Kidney epithelial cell (primary cell): ENCODE results near the gene ABLIM2. TPM values are rescaled to one million over a fixed set of nuclear protein-coding genes. Genes with fewer than 3 reads are reported as not detected.

Experiments
- DNase-seq: peaks from one replicate; pipeline ENCODE4 v3.0.0-alpha.2; 2010; ENCODE audit warnings: low read depth
- H3K27me3 ChIP-seq: 2 replicates; pipeline ENCODE4 v1.6.0; 2011; ENCODE audit warnings: low read length; ENCODE audit not compliant: control insufficient read depth, insufficient read depth
- H3K36me3 ChIP-seq: 2 replicates; pipeline ENCODE4 v1.5.1; 2011; ENCODE audit warnings: low read length; ENCODE audit not compliant: control insufficient read depth, insufficient read depth
- H3K4me3 ChIP-seq: 2 replicates; pipeline ENCODE4 v1.5.1; 2011; ENCODE audit warnings: low read depth, mild to moderate bottlenecking, control low read depth, low read length
- total RNA-seq: library from RNA; depleted of rRNA; stranded (reverse); fragments of >200 nt; gene quantifications from 2 replicates; pipeline ENCODE4 v1.2.3, GENCODE V29; 2015
- TF ChIP-seq, protein P1 (sequence below): IDR thresholded peaks from 2 replicates; pipeline ENCODE4 v1.5.1; 2011; ENCODE audit warnings: mild to moderate bottlenecking, moderate library complexity, low read length, control low read depth, inconsistent platforms; ENCODE audit not compliant: insufficient read depth, poor library complexity, severe bottlenecking

Gene ABLIM2
- total RNA-seq, 1 donor from 2014 or later, result 1.3 TPM

DNA sequence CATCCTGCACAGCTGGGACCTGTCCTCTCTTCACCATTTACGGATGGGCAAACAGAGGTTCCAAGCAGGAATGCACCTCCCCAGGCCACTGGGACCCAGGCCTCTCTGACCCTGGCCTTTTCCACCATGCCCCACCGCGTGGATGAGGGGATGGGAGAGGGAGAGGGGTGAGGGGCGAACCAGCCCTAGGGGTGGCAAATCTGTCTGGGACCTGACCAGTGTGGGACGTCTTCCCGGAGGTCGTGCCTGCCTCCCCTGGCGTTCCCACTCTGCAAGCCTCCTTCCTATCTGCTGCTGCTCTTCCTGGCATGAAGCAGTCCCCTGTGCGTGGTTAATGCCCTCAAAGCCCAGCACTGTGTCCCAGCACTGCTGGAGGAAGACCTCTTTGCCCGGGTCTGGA is 35.9 kb downstream of the ABLIM2 start:
- TF ChIP-seq, protein P1, sequence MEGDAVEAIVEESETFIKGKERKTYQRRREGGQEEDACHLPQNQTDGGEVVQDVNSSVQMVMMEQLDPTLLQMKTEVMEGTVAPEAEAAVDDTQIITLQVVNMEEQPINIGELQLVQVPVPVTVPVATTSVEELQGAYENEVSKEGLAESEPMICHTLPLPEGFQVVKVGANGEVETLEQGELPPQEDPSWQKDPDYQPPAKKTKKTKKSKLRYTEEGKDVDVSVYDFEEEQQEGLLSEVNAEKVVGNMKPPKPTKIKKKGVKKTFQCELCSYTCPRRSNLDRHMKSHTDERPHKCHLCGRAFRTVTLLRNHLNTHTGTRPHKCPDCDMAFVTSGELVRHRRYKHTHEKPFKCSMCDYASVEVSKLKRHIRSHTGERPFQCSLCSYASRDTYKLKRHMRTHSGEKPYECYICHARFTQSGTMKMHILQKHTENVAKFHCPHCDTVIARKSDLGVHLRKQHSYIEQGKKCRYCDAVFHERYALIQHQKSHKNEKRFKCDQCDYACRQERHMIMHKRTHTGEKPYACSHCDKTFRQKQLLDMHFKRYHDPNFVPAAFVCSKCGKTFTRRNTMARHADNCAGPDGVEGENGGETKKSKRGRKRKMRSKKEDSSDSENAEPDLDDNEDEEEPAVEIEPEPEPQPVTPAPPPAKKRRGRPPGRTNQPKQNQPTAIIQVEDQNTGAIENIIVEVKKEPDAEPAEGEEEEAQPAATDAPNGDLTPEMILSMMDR, result no peak
- no peak for DNase-seq
- H3K27me3 ChIP-seq, result peaks cover 18% of the 10 kb centered on the region
- no peak overlapping the region for H3K4me3 ChIP-seq
- H3K36me3 ChIP-seq, result no peaks in the 10 kb centered on the region

GRCh38 chr4:8121292-8122015 is 37.2 kb downstream of the ABLIM2 start:
- Histone ChIP-seq H3K36me3 (no peaks in the 10 kb centered on the region), H3K27me3 (peaks cover 18% of the 10 kb centered on the region), H3K4me3 (no peak overlapping the region)
- no peak for DNase-seq
- TF ChIP-seq, protein P1, result no peak

DNA sequence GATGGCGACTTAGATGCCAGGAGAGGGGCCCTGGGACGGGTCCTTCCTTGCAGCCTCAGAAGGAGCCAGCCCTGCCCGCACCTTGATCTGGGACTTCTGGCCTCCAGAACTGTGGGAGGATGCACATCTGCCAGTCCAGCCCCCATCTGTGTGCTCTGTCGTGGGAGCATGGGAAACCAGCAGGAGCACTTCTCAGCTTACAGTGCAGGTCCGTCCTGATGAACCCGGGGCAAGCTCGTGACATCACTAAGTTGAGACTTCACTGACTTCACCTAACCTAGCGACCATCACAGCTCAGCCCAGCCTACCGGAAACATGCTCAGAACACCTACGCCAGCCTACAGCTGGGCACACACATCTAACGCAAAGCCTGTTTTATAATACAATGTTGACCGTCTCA is 38.1 kb downstream of the ABLIM2 start:
- H3K27me3 ChIP-seq, result peaks cover 18% of the 10 kb centered on the region

DNA sequence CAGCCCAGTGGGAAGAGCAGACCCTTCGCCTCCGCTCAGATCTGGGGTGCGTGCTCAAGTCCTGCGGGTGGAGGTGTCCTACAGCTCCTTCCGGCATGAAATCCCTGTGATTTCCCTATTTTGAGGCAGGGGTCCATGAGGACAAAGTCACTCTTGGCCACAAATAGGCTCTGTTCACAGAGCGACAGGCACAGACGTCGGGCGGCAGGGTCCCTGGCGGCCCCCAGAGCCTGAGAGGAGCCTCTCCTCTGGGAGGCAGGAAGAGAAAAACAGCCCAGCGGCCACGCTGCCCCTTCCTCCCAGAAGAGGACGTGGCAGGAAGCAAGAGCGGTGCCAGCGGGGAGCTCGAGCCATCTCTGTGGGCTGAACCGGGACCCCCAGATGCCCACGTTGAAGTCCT is 38.7 kb downstream of the ABLIM2 start:
- H3K36me3 ChIP-seq, result no peaks in the 10 kb centered on the region
- TF ChIP-seq, protein P1, result no peak
- no peak for DNase-seq
- no peak overlapping the region for H3K4me3 ChIP-seq
- H3K27me3 ChIP-seq, result peaks cover 18% of the 10 kb centered on the region

More for the DNA sequence above, 38.1 kb downstream of the ABLIM2 start:
- TF ChIP-seq, protein P1, result no peak
- no peaks in the 10 kb centered on the region for H3K36me3 ChIP-seq
- H3K4me3 ChIP-seq, result no peak overlapping the region
- no peak for DNase-seq

GRCh38 chr4:8118531-8118930 is 40.1 kb downstream of the ABLIM2 start:
- TF ChIP-seq, protein P1, result no peak

GRCh38 chr4:8118035-8118434 is 40.6 kb downstream of the ABLIM2 start:
- DNase-seq, result no peak
- no peaks in the 10 kb centered on the region for H3K36me3 ChIP-seq
- no peak overlapping the region for H3K4me3 ChIP-seq
- H3K27me3 ChIP-seq, result peaks cover 16% of the 10 kb centered on the region
- TF ChIP-seq, protein P1, result no peak

More at GRCh38 chr4:8118531-8118930, 40.1 kb downstream of the ABLIM2 start:
- no peak overlapping the region for H3K4me3 ChIP-seq
- H3K27me3 ChIP-seq, result peaks cover 19% of the 10 kb centered on the region
- H3K36me3 ChIP-seq, result no peaks in the 10 kb centered on the region
- DNase-seq, result no peak
